Stimulated activated CD8-positive, alpha-beta memory T cell treated with anti-CD3 and anti-CD28 coated beads, Interleukin-12 subunit alpha, Interleukin-12 subunit beta, amount 100 ng/mL, for 4 hours (primary cell): ENCODE data around the gene KCNC3.

Experiments used
- DNase-seq: peaks from one replicate; pipeline ENCODE4 v3.0.0-alpha.2; 2020; ENCODE audit warnings: low read depth

Gene KCNC3

DNA sequence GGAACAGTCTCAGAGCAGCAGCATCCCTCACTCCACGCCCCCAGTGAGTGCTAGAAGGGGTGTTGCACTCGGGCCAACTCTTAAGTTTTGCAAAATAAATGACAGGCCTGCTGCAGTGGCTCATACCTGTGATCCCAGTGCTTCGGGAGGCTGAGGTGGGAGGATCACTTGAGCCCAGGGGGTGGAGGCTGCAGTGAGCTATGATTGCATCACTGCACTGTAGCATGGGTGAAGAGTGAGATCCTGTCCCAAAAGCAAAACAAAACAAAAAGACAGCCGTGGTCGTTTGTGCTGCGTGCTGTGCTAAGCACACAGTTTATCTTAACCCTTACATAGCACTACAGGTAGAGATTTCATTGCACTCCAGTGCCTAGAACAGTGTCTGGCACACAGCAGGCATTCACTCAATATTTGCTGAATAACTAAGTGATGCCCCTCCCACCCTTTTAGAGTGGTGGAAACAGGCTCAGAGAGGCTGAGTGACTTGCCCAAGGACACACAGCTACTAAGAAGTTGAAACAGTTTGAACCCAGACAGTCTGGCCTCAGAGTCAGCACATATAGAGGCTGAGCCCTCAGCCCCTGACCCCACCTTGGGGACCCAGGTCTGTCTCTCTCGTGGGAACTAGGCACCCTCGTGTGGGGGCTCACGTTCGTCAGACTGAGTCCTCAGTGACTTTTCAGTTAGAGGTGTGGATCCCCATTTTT, 18.3 kb downstream of the KCNC3 start:
- DNase-seq = no peak

DNA sequence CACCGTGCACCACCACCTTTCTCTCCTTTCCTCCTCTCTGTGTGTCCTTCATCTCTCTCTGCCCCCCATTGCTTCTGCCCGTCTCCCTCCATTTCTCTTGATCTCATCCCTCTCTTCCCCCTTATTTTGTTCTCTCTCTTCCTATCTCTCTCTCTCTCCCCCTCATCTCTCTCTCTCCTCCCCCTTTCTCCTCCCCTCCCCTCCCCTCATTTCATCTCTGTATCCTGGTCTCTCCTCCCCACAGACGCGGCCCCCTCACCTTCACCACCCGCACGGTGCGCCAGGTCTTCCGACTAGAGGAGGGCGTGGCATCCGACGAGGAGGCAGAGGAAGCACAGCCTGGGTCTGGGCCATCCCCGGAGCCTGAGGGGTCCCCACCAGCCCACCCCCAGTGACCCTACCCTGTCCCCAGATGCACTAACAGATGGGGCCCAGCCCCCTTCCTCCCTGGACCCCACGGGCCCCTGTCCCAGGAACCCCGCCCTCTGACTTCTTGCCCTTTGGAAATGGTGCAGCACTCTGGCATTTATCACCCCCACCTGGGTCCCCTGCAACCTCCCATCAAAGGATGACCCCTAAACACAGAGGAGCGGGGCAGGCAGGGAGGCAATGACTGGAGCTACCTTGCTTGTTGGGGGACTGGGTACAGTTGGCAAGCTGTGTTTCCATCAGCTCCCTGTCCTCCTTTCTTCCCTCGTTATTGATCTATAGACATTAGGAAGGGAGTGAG, 19.6 kb downstream of the KCNC3 start:
- no peak for DNase-seq

DNA sequence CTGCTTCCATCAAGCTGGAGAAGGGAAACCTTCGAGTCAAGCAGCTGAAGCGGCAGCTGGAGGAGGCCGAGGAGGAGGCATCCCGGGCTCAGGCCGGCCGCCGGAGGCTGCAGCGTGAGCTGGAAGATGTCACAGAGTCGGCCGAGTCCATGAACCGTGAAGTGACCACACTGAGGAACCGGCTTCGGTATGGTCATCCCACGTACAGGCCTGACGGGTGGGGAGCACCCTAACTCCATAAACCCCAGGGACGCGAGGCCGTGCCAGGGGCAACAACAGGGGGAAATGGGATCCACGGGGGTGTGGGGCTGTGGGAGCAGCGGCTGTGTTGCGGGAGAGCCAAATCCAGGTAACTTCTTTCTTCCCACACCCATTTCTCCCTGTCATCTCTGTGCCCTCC, 20.2 kb downstream of the KCNC3 start:
- DNase-seq = no peak

DNA sequence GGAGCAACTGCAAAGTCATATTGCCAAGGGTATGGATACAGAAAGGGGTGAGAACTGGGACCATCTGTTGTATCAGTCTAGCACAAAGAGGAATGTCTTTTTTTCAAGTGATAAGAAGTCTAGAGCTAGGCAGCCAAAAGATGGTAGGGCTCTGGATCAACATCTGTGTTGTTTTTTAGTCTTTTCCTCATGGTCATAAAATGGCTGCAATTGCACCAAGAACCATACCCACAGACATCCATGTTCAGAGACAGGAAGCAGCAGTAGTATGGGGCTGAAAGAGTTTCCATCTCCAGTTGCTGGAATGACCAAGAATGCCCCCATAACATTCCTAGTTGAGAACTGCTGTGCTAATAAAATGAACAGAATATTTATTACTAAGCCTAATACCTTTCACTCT, 25.6 kb downstream of the KCNC3 start:
- no peak for DNase-seq

DNA sequence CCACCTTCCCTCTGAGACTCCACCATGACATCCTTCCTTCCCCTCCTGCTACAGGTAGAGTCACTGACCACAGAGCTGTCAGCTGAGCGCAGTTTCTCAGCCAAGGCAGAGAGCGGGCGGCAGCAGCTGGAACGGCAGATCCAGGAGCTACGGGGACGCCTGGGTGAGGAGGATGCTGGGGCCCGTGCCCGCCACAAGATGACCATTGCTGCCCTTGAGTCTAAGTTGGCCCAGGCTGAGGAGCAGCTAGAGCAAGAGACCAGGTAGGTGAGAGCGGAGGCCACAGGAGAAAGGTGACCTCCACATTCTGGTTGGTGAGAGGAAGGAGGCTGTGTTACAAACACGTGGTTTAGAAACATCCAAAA, 27.6 kb downstream of the KCNC3 start:
- DNase-seq = no peak

DNA sequence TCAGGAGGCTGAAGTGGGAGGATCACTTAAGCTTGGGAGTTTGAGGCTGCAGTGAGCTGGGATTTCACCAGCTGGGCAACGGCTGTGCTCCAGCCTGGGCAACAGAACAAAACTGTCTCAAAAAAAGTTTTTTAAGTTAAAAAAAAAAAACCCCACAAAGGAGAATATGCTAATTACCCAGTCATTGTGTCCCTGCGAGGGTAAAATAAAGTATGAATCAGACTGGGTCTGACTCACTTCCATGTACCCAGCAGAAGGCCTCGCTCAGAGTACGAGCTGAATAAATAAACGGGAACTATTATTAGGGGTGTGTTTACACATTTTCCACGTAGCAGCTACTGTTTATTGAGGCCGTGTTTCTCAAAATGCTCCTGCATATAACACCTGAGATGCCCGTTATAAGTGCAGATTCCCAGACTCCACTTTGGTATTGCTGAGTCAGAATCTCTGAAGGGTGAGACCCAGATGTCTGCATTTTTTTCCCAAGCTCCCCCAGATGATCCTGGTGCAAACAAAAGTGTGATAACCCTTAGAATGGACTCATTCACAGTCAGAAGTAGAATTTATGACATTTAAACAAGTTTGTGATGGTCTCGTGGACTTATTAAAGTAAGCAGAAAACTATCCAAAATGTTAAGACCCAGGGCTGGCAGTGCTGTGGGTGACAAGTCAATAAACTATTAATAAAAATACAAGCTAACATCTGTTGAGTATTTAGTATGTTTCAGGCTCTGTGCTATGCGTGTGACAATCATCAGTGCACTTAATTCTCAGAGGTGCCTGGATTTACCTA, 28.2 kb downstream of the KCNC3 start:
- DNase-seq = no peak

DNA sequence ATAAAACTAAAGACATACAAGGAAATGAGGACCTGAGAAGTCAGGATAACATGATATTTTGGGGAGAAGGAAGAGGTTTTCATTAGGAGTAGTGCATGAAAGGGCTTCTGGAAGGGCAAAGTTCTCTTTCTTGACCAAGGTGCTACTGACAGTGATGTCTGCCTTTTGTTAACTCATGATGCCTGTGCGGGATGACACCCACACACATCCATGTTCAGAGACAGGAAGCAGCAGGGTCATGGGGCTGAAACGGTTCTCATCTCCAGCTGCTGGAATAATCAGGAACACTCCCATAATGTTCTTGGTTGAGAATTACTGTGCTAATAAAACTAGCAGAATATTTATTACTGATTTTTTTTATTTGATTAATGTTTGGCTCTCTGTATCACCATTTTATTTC, 29.1 kb downstream of the KCNC3 start:
- DNase-seq = no peak

DNA sequence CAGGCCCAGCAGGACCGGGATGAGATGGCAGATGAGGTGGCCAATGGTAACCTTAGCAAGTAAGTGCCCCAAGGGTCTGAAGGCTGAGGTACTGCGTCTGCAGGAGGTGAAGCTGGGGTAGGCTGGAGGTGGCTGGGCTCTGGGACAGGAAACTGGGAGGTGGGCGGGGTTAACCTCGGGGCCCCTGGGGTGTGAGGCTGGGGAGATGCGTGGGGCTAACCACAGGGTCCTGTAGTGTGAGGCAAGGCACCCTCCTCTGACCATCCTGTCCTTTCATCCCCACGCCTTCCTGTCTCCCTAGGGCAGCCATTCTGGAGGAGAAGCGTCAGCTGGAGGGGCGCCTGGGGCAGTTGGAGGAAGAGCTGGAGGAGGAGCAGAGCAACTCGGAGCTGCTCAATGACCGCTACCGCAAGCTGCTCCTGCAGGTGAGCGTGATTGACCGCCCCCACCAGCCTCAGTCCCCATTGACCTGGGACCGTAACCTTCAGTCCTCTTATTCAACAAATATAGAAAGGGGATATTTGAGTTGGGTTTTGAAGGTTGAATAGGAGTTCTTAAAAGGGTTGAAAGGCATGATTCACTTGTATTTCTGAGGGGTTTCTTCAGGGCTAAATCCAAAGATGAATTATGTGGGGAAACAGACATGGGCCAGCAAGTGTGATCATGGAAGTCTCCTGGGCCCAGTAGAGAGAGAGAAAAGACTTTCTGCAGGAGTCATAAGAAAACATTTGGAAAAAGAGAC, 35.7 kb downstream of the KCNC3 start:
- no peak for DNase-seq

DNA sequence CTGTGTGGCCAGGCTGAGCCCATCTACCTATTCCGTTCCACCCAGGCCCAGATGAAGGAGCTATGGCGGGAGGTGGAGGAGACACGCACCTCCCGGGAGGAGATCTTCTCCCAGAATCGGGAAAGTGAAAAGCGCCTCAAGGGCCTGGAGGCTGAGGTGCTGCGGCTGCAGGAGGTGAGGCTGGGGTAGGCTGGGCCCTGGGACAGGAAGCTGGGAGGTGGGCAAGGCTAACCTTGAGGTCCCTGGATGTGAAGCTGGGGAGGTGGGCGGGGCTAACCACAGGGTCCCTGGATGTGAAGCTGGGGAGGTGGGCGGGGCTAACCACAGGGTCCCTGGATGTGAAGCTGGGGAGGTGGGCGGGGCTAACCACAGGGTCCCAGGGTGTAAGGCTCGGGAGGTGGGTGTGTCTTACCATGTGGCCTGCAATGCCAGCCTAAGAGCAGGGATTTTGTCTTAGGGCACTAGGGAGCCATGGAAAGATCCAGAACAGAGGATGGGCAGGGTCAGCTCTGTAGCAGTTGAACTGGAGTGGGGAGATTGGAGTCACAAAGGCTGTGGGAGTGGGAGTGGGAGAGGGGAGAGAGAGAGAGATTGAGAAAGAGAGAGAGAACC, 36.9 kb downstream of the KCNC3 start:
- no peak for DNase-seq

DNA sequence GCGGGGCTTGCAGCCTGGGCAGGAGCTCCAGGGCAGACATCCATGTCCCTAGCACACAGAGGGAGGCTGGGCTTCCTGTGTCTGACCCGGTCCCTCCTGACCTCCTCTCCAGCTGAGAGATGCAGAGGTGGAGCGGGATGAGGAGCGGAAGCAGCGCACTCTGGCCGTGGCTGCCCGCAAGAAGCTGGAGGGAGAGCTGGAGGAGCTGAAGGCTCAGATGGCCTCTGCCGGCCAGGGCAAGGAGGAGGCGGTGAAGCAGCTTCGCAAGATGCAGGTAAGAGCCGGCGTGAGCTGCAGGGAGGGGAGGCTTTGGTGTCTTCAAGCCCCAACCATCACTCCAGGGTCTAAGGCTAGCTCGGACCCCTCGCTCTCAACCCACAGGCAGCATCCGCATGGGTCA, 38.4 kb downstream of the KCNC3 start:
- DNase-seq = no peak

DNA sequence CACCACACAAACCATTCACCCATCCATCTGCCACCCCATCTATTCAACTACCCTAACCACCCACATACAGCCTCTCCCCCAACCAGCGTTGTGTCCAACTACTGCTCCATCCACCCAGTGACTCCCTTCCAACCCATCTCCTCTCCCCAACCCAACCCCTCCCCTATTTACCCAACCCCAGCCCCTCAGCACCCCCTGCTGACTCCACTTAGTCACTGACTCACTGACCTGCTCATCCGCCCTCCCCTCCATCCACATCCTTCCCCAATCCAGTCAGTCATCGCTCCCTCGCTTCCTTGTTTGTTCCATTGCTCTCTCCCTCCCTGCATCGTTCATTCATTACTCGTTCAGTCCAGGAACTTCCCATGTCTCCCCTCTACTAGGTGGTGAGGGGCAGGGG, 39.2 kb downstream of the KCNC3 start:
- DNase-seq = no peak

DNA sequence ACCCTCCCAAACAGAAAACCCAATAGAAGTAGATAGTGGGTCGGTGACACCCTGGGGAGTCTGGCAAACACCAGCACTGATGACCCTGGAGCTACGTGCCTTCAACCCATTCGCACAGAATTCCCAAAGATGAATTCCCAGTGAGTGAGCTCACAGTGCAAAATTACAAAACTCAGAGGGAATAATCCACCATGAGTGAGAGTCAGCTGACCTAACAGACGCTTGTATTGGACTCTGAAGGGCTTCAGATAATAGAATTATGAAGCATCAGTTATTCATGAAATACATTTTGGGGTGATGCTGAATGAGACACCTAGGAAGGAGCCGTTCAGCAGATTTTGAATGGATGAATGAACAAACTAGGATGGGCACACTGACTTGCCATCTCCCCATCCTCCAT, 40.2 kb downstream of the KCNC3 start:
- no peak for DNase-seq

DNA sequence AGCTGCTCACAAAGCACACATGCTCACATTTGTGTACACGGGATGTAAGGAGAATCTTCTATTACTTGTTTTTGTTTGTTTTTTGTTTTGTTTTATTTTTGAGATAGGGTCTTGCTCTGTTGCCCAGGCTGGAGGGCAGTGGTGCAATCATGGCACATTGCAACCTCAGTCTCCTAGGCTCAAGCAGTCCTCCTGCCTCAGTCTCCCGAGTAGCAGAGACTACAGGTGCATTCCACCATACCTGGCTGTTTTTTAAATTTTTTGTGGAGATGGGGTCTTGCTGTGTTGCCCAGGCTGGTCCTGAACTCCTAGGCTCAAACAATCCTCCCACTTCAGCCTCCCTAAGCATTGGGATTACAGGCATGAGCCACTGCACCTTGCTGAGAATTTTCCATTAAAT, 41.8 kb downstream of the KCNC3 start:
- no peak for DNase-seq

DNA sequence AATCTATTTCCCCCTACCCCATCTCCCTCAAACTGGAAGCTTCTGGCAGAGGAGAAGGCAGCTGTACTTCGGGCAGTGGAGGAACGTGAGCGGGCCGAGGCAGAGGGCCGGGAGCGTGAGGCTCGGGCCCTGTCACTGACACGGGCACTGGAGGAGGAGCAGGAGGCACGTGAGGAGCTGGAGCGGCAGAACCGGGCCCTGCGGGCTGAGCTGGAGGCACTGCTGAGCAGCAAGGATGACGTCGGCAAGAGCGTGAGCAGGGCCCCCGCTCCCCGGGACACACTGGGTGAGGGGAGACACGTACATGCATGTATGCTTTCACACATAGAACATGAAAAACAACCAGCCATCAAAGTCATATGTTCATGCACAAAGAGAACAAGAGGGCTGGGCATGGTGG, 42.7 kb downstream of the KCNC3 start:
- DNase-seq = no peak

DNA sequence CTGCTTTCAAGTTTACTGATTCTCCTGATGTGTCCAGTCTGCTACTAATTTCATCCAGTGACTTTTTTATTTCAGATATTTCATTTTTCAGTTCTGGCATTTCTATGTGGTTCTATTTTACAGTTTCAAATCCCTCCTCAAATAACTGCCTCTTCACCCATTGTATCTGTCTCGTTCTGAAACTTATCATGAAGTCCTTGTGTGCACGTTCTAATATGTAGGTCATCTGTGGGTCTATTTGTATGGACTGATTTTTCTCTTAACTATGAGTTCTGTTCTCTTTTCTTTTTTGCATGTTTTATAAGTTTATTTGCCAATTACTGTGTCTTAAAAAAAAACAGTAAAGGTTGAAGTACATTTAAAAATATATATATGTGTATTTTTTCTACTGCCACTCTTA, 43.3 kb downstream of the KCNC3 start:
- no peak for DNase-seq

DNA sequence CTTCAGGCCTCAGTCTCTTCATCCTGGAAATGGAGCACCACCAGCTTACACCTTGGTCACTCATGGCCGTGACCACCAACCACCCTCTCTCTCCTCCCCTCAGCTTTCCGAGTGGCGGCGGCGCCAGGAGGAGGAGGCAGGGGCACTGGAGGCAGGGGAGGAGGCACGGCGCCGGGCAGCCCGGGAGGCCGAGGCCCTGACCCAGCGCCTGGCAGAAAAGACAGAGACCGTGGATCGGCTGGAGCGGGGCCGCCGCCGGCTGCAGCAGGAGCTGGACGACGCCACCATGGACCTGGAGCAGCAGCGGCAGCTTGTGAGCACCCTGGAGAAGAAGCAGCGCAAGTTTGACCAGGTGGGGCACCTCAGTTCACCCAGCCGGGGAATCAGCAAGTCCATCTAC, 47.7 kb downstream of the KCNC3 start:
- no peak for DNase-seq

DNA sequence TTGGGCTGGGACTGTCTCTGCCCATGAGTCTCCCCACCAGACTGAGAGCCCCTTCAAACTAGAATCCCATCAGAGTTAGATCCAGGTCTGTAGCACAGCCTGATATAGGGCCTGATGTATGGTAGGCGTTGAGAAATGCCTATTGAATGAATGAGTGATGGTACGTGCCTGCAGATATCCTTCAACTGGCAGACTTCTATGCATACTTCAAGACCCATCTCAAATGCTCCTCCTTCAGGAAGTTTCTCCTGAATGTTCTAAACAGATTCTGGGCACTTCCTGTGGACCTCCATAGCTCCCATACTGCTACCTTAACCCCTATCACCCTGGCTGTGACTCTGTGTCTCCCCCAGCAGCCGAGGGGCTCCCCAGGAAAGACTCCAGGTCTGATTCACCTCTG, 48.2 kb downstream of the KCNC3 start:
- DNase-seq = no peak

DNA sequence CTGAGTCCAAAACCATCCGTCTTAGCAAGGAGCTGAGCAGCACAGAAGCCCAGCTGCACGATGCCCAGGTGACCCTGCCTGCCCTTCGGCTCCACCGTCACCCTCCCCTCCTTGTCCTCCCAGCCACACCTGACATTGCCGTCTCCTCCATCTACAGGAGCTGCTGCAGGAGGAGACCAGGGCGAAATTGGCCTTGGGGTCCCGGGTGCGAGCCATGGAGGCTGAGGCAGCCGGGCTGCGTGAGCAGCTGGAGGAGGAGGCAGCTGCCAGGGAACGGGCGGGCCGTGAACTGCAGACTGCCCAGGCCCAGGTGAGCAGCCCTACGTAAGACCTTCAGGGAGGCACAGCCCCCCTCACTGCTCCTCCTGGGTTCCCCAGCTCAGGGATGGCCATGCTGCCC, 49.1 kb downstream of the KCNC3 start:
- no peak for DNase-seq

DNA sequence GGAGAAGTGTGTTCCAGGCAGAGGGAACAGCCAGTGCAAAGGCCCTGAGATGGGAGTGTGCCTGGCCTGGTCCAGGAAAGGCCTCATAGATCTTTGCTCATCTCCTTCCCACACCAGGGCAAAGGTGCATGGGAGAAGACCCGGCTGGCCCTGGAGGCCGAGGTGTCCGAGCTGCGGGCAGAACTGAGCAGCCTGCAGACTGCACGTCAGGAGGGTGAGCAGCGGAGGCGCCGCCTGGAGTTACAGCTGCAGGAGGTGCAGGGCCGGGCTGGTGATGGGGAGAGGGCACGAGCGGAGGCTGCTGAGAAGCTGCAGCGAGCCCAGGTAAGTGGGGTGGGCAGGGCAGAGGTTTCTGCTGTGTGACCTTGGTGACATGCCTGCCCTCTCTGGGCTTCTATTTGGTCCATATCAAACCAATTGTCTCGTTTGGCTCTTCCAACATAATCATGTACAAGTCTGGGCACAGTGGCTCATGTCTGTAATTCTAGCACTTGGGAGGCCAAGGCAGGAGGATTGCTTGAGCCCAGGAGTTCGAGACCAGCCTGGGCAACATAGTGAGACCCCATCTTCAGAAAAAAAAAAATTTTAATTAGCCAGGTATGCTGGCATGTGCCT, 51.1 kb downstream of the KCNC3 start:
- DNase-seq = no peak

DNA sequence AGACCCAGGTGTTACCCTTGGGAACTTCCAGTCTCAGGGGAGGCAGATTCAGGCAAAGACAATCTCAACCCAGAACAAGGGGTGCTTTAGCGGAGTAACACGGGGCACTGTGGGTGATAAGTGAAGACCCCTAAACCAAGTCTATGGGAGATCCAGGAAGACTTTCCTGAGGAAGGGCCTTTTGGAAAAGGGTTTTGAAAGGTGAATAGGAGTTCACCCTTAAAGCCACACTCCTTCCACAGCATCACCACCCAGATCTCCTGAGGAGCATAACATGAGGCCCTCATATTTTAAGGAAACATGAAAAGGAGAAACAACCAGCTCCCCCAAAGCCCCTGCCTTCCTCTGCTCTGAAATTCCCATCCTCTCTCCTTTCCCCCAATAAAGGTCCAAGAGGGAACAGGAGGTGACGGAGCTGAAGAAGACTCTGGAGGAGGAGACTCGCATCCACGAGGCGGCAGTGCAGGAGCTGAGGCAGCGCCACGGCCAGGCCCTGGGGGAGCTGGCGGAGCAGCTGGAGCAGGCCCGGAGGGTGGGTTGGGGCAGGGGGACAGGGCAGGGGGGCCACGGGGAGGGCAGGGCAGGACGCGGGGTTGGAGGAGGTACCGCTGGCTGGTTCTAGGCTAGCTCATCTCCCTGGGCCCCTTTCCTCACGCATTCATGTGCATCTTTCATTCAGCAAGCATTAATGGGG, 52.7 kb downstream of the KCNC3 start:
- no peak for DNase-seq
